ENCODE measurements around the gene MAN2C1.
"Not testable (repeated sequence)": the region's sequence is repeated elsewhere in the genome, so short reads cannot be mapped to it uniquely, and the experiment has no call there.

MAN2C1 gene

GRCh38 chr15:75367913-75368688, at the start of gene MAN2C1:
Gene MAN2C1, minus strand, starts transcription at chr15:75368607. Its CDS starts 24 bp downstream, at chr15:75368583.
- DNase-seq: peak; percentile 93 to 97

- DNase-seq: no peak
Measured at GRCh38 chr15:75416584-75416983, 48.2 kb upstream of the MAN2C1 start.

- DNase-seq: no peak
Measured at GRCh38 chr15:75410196-75410595, 41.8 kb upstream of the MAN2C1 start.

GRCh38 chr15:75407083-75407482, 38.7 kb upstream of the MAN2C1 start:
- no peak for DNase-seq

- DNase-seq: no peak
Measured at GRCh38 chr15:75403892-75404291, 35.5 kb upstream of the MAN2C1 start.

GRCh38 chr15:75397494-75397893, 29.1 kb upstream of the MAN2C1 start:
- DNase-seq: no peak

- no peak for DNase-seq
Measured at GRCh38 chr15:75389791-75390382, 21.5 kb upstream of the MAN2C1 start.

- DNase-seq: not testable (repeated sequence)
Measured at GRCh38 chr15:75383986-75384385, 15.6 kb upstream of the MAN2C1 start.

GRCh38 chr15:75380773-75381172, 12.4 kb upstream of the MAN2C1 start:
- no peak for DNase-seq

- DNase-seq: no peak
Measured at GRCh38 chr15:75371901-75372688, 3.7 kb upstream of the MAN2C1 start.

- DNase-seq: no peak
Measured at GRCh38 chr15:75371486-75371885, 3.1 kb upstream of the MAN2C1 start.

- DNase-seq: no peak
Measured at GRCh38 chr15:75369897-75370581, 1.6 kb upstream of the MAN2C1 start.

GRCh38 chr15:75368689-75369239, 357 bp upstream of the MAN2C1 start:
- DNase-seq: no peak

GRCh38 chr15:75367406-75367912, 948 bp downstream of the MAN2C1 start:
- DNase-seq: no peak

GRCh38 chr15:75367006-75367405, 1.4 kb downstream of the MAN2C1 start:
- no peak for DNase-seq

- DNase-seq: no peak
Measured at GRCh38 chr15:75366163-75366562, 2.2 kb downstream of the MAN2C1 start.

GRCh38 chr15:75364881-75365280, 3.5 kb downstream of the MAN2C1 start:
- no peak for DNase-seq

GRCh38 chr15:75363786-75364185, 4.6 kb downstream of the MAN2C1 start:
- no peak for DNase-seq

GRCh38 chr15:75362642-75363249, 5.7 kb downstream of the MAN2C1 start:
- DNase-seq: no peak

- DNase-seq: no peak
Measured at GRCh38 chr15:75361989-75362641, 6.3 kb downstream of the MAN2C1 start.

GRCh38 chr15:75361361-75361988, 6.9 kb downstream of the MAN2C1 start:
- no peak for DNase-seq

Data from inflammatory macrophage treated with lipopolysaccharide for 1 hour (primary cell).